ENCODE data around the gene SHISAL1.

DNA sequence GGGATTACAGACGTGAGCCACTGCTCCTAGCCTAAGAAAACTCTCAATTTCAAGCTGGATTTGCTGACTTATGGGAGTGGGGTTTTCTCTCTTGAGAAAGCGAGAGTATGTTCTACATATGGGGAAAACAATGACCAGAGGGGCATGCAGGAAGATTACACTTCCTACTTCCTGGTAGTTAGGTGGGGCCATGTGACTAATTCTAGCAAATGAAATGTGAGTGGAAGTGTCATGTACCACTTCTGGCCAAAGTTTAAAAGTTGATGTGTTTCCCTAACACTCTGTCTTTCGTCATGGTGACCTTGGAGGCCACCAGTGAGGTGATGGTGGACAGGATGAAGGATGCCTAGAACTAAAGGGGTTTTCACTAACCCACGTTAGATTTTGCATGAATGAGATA, 81.5 kb downstream of the SHISAL1 start:
- TF ChIP-seq EZH2phosphoT487 (IDR thresholded peaks at IDR 0.05; ENCODE audit: insufficient read depth, low read depth) (no peak), EZH2 (IDR thresholded peaks at IDR 0.05; ENCODE audit: insufficient read depth, poor library complexity, severe bottlenecking) (no peak)
